ENCODE data around the gene NEU4. TPM values are rescaled to one million over a fixed set of nuclear protein-coding genes. Genes with fewer than 3 reads are reported as not detected.

The NEU4 gene
- total RNA-seq, 4 donors from 2014 or later, result 3.0 to 119 (median 19.4) TPM

GRCh38 chr2:241834527-241835210 lies 25.7 kb downstream of the NEU4 start:
- no peaks in the 10 kb centered on the region for H3K9me3 ChIP-seq
- H3K27ac ChIP-seq, result no peak overlapping the region
- H3K4me3 ChIP-seq, result no peak overlapping the region
- DNase-seq (no peak), ATAC-seq (no peak)
- H3K4me1 ChIP-seq, result no peaks in the 10 kb centered on the region
- TF ChIP-seq POLR2A (IDR thresholded peaks at IDR 0.05) (no peak), CTCF (IDR thresholded peaks at IDR 0.05 in 4 of 5, conservative IDR thresholded peaks at IDR 0.05 in 1 of 5) (no peak)
- intact Hi-C loops (cut with DNase I; ENCODE audit: low total_unique reads) (no loop called here), in situ Hi-C loops (cut with MboI; ENCODE audit: low sequenced_read_pairs in 4 of 4) (no loop called here)
- H3K36me3 ChIP-seq, result no peaks in the 10 kb centered on the region
- H3K27me3 ChIP-seq, result peaks cover 0 to 9% (median 0%) of the 10 kb centered on the region in 3 donors

- Histone ChIP-seq H3K27ac (no peak overlapping the region), H3K4me3 (no peak overlapping the region), H3K27me3 (peaks cover 0 to 9% (median 0%) of the 10 kb centered on the region in 3 donors), H3K36me3 (no peaks in the 10 kb centered on the region), H3K4me1 (no peaks in the 10 kb centered on the region), H3K9me3 (no peaks in the 10 kb centered on the region)
- ATAC-seq (no peak), DNase-seq (no peak)
- intact Hi-C loops (cut with DNase I; ENCODE audit: low total_unique reads) (no loop called here), in situ Hi-C loops (cut with MboI; ENCODE audit: low sequenced_read_pairs in 4 of 4) (no loop called here)
- no peak for TF ChIP-seq CTCF (IDR thresholded peaks at IDR 0.05 in 4 of 5, conservative IDR thresholded peaks at IDR 0.05 in 1 of 5)
- no peak for TF ChIP-seq POLR2A (IDR thresholded peaks at IDR 0.05)
These were observed 26.6 kb downstream of the NEU4 start for GRCh38 chr2:241835611-241836010.

GRCh38 chr2:241836292-241836691 lies 27.3 kb downstream of the NEU4 start:
- in situ Hi-C loops (cut with MboI; ENCODE audit: low sequenced_read_pairs in 4 of 4), result no loop called here
- H3K36me3 ChIP-seq, result no peaks in the 10 kb centered on the region
- H3K9me3 ChIP-seq, result no peaks in the 10 kb centered on the region
- no peak overlapping the region for H3K27ac ChIP-seq
- TF ChIP-seq POLR2A (IDR thresholded peaks at IDR 0.05), result no peak
- TF ChIP-seq CTCF (IDR thresholded peaks at IDR 0.05 in 4 of 5, conservative IDR thresholded peaks at IDR 0.05 in 1 of 5), result no peak
- no peaks in the 10 kb centered on the region for H3K4me1 ChIP-seq
- H3K27me3 ChIP-seq, result peaks cover 0 to 9% (median 0%) of the 10 kb centered on the region in 3 donors
- intact Hi-C loops (cut with DNase I; ENCODE audit: low total_unique reads), result no loop called here
- DNase-seq (no peak), ATAC-seq (no peak)
- H3K4me3 ChIP-seq, result no peak overlapping the region

GRCh38 chr2:241837197-241837965 lies 28.4 kb downstream of the NEU4 start:
- H3K27ac ChIP-seq, result no peak overlapping the region
- intact Hi-C loops (cut with DNase I; ENCODE audit: low total_unique reads) (no loop called here), in situ Hi-C loops (cut with MboI; ENCODE audit: low sequenced_read_pairs in 4 of 4) (no loop called here)
- no peaks in the 10 kb centered on the region for H3K4me1 ChIP-seq
- H3K27me3 ChIP-seq, result peaks cover 0 to 9% (median 0%) of the 10 kb centered on the region in 3 donors
- DNase-seq, result no peak
- H3K4me3 ChIP-seq, result no peak overlapping the region
- H3K9me3 ChIP-seq, result no peaks in the 10 kb centered on the region
- no peaks in the 10 kb centered on the region for H3K36me3 ChIP-seq
- no peak for TF ChIP-seq POLR2A (IDR thresholded peaks at IDR 0.05)
- TF ChIP-seq CTCF (IDR thresholded peaks at IDR 0.05 in 4 of 5, conservative IDR thresholded peaks at IDR 0.05 in 1 of 5), result no peak
- ATAC-seq, result no peak

Data from gastrocnemius medialis (tissue), 4 donors.